DOHH2 (cell line): ENCODE data around the gene LENEP.

ENCODE experiments used
- EZH2phosphoT487 ChIP-seq: fragments of 200-600 bp; sonication (generic); IDR thresholded peaks from 2 replicates; pipeline ENCODE4 v1.6.1; 2017; ENCODE audit warnings: borderline replicate concordance, mild to moderate bottlenecking, antibody characterized with exemption, low read length, moderate library complexity, mixed read lengths
- TF ChIP-seq, protein P1 (sequence below): fragments of 200-600 bp; sonication (generic); IDR thresholded peaks from one replicate; pipeline ENCODE4 v1.5.1; 2014; ENCODE audit warnings: antibody characterized with exemption, mild to moderate bottlenecking, low read depth, low read length; ENCODE audit not compliant: poor library complexity, severe bottlenecking

GRCh38 chr1:154978360-154978759 is 15.0 kb upstream of the LENEP start:
- TF ChIP-seq, protein P1, sequence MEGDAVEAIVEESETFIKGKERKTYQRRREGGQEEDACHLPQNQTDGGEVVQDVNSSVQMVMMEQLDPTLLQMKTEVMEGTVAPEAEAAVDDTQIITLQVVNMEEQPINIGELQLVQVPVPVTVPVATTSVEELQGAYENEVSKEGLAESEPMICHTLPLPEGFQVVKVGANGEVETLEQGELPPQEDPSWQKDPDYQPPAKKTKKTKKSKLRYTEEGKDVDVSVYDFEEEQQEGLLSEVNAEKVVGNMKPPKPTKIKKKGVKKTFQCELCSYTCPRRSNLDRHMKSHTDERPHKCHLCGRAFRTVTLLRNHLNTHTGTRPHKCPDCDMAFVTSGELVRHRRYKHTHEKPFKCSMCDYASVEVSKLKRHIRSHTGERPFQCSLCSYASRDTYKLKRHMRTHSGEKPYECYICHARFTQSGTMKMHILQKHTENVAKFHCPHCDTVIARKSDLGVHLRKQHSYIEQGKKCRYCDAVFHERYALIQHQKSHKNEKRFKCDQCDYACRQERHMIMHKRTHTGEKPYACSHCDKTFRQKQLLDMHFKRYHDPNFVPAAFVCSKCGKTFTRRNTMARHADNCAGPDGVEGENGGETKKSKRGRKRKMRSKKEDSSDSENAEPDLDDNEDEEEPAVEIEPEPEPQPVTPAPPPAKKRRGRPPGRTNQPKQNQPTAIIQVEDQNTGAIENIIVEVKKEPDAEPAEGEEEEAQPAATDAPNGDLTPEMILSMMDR, result no peak
- no peak for TF ChIP-seq EZH2phosphoT487
